ENCODE data around the gene DAB2IP.

DNA sequence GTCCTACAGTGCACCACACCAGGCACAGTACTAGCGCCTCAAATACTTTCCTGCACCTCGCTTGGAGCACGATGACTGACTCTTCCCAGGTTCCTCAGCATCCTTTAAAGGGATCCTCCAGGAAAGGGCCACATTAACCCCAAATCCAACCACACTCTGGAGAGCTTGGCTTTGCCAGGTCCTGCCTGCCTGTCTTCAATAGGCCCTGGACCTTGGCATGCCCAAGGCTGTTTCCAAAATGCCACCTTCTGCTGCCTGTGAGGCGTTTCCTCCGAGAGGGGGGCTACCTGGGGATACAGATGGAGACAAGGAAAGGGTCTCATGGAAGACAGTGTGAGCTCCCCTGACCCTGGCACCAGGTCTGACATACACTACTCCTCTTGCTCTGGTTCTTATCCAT is 169.9 kb downstream of the DAB2IP start:
- TF ChIP-seq, protein P1, sequence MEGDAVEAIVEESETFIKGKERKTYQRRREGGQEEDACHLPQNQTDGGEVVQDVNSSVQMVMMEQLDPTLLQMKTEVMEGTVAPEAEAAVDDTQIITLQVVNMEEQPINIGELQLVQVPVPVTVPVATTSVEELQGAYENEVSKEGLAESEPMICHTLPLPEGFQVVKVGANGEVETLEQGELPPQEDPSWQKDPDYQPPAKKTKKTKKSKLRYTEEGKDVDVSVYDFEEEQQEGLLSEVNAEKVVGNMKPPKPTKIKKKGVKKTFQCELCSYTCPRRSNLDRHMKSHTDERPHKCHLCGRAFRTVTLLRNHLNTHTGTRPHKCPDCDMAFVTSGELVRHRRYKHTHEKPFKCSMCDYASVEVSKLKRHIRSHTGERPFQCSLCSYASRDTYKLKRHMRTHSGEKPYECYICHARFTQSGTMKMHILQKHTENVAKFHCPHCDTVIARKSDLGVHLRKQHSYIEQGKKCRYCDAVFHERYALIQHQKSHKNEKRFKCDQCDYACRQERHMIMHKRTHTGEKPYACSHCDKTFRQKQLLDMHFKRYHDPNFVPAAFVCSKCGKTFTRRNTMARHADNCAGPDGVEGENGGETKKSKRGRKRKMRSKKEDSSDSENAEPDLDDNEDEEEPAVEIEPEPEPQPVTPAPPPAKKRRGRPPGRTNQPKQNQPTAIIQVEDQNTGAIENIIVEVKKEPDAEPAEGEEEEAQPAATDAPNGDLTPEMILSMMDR (conservative IDR thresholded peaks at IDR 0.05; ENCODE audit: low read length): no peak
- TF ChIP-seq EZH2phosphoT487 (IDR thresholded peaks at IDR 0.05; ENCODE audit: borderline replicate concordance): no peak
